ENCODE data around the gene TBCC.
"Not testable (repeated sequence)": the region's sequence is repeated elsewhere in the genome, so short reads cannot be mapped to it uniquely, and the experiment has no call there.

The TBCC gene

DNA sequence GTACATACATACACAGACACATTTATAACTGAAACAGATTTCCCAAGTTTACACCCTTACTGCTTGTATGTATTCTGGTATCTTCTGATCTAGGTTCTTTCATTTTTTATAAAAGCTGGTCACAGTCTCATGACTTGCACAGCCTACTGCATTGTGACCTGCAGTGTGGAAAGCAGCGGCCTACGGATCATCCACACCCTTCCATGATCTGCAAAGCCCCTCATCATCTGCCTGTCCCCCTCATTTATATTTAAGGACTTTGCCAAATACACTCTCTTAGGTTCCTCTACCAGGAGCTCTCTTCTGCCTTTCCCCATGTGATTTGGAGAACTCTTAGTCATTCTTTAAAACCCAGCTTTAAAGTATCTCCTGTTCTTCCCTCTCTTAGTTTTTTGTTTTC is 23.9 kb upstream of the TBCC start:
- DNase-seq = no peak

DNA sequence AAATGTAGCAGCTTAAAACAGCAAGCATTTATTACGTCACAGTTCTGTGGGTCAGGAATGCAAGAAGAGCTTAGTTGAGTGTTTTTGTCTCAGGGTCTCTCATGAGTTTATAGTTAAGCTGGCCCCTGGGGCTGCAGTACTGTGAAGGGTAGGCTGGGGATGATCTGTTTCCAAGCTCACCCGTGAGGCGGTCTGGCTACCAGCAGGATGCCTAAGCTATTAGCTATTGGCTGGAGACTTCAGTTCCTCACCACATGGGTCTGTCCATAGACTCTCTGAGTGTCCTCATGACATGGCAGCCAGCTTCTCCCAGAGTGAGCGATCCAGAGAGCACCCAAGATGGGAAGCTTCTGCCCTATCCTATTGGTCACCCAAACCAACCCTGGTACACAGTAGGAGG is 23.1 kb upstream of the TBCC start:
- DNase-seq = no peak

DNA sequence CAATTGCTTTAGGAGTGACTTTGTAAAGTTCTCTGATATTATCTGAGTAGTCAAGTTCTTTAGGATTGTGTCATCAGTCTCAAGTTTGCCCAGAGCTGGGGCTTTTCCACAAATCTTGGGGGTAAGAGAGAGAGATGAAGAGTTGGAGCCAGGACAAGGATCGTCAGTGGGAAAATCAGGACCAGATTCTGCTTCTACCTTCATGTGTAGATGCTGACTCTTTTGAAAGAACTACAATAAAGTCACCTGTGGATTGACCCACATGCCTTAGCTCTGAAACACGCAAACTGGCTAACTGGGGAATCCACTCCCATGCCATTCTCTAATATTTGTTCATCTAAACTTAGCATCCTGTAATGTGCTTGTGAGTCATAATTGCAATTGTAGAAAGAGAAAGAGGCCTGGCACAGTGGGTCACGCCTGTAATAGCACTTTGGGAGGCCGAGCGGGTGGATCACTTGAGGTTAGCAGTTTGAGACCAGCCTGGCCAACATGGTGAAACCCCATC is 20.3 kb upstream of the TBCC start:
- DNase-seq = no peak

DNA sequence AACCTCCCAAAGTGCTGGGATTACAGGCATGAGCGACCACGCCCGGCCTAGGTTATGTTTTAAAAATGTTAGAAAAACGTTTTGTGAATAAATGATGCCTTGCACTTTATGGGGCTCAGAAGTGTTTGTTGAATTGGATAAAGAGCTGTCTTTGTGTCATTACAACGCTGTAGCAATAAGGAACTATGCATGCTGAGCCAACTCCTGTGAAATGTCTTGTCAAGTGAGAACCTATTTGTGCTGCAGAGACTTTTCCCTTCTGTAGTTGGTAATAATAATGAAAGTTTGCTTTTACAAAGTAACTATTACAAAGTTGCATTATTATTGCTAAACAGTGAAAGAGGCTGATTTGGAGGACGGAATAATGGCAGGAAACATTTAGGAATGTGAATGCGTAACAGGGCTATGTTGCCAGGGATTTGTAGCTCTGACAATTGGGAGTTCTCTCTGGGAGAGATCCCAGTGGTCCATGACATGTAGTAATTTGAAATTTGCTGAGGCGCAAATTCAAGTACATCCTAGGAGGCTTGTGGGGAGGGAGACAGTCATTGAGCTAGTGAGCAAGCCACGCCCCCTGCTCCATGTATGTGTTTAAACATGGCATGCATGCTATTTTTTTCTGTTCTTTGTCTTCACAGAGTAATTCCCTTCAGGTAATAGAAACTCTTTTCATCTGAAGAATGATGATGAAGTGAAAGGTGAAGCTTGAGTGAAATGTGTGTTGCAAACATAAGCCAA is 19.2 kb upstream of the TBCC start:
- DNase-seq = no peak

DNA sequence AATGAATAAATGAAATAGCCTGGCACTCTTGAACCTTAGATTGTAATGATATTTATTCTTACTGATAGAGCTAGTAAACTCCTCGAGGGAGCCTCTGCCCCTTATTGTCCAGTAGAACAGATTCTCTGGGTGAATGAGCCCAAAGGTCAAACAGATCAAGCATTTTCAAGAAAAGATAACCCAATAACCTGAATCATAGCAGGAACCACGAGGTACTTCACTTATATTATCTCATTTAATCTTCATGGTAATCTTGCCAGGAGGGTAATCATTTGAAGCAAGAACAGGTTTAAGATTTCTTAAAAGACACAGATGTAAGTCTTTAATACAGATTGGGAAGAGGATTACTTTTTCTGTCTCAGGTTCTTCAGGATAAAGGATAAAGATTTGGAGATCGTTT is 17.0 kb upstream of the TBCC start:
- DNase-seq = no peak

DNA sequence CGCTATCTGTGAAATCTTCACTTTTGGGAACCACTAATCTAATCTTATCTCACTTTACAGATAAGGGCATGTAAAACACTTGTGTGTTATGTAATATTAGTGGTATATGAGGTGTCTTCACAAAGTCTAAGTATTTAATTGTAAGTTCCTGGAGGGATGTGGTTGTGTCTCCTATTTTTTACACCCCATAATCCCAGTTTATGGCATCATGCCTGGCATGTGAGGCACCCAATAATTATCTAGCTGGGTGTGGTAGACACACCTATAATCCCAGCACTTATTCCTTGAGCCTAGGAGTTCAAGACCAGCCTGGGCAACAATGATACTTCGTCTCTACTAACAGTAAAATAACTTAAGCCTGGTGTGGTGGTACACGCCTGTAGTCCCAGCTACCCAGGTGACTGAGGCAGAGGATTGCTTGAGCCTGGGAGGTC is 16.5 kb upstream of the TBCC start:
- no peak for DNase-seq

DNA sequence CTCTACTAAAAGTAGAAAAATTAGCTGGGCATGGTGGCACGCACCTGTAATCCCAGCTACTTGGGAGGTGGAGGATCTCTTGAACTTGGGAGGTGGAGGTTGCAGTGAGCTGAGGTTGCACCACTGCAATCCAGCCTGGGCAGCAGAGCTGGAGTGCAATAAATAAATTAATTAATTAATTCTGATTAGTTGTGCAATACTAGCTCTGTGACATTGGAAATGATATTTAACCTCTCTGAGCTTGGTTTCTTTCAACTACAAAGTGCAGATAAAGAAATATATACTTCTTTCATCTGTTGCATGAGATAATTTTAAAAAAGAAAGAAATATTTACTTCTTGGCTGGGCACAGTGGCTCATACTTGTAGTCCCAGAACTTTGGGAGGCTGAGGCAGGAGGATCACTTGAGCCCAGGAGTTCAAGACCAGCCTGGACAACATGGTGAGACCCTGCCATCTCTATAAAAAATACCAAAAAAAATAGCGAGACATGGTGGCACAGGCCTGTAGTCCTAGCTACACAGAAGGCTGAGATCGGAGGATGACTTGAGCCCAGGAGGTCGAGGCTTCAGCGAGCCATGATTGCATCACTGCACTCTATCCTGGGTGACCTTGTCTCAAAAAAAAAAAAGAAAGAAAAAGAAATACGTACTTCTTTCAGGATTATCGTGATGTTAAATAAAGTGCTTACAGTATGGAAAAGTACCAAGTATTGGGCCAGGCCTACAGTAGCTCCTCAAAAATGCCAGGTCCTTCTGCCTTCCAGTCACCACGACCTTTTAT is 15.6 kb upstream of the TBCC start:
- DNase-seq = no peak

DNA sequence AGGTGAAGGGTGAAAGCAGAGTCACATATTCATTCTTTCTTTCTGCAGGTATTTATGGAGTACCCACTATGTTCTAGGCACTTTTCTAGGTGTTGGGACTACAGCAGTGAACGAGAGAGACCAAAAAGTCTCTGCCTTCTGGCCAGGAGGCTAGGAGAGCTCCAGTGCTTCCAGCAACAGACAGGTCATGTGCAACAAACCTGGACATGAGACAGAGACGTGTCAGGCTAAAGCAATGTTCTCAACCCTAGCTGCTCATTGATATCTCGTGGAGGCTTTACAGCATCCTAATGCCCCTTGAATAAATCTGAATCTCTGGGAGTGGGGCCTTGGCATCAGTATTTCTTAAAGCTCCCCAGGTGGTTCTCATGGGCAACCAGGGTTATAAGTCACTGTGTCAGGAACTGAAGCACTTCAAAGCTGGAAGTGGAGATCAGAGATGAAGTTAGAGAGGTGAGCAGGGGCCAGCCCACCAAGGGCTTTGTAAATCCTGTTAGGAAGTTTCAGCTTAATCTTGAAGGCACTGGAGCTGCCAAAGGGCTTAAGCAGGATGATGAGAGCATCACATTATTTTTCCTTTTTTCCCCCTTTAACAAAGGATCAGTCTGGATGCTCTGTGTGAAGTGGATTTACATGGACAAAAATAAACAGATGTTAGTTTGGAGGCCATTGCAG is 13.0 kb upstream of the TBCC start:
- no peak for DNase-seq

DNA sequence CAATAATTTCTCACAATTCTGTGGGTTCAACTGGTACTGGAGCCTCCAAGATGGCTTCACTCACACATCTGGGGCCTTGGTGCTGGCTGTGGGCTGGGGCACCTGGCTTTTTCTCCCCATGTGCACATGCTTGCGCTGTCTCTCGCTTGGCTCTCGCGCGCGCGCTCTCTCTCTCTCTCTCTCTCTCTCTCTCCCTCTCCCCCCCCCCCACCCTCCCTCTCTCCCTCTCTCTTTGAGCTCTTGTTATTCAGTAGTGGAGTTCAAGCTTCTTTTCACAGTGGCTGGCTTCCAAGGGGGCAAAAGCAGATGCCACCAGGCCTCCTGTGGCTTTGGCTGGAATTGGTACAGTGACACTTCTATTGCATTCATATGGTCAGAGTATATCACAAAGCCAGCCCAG is 10.8 kb upstream of the TBCC start:
- no peak for DNase-seq

DNA sequence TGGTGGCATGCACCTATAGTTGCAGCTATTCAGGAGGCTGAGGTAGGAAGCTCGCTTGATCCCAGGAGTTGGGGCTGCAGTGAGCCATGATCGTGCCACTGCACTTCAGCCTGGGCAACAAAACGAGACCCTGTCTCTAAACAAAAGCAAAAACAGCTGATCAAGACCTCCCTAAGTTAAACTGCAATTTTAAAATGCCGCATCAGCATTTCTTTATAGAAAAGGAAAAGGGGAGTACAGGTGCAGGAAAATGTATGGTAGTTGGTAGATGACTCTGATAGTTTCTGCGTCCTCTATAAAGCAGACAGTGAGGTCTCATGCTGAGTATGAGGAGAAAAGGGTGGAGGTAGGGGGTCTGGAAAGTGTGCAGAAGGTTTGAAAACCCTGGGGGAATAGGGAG is 8.9 kb upstream of the TBCC start:
- no peak for DNase-seq

DNA sequence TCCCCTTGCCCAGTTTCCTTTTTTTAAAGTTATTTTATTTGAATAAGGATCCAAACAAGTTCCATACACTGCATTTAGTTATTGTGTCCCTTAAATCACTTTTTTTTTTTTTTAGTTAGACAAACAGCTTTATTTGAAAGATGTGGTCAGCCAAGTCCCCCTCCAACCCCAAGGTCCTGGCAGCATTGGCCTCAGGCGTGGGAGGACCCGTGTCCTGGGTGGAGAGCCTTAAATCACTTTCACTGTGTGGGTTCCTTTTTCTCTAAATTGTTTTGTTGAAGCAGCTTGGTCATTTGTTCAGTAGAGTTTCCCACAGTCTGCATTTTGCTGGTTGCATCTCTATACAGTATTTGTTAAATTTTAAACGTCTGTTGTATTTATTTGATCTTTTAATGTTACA is 5.2 kb upstream of the TBCC start:
- DNase-seq = no peak

DNA sequence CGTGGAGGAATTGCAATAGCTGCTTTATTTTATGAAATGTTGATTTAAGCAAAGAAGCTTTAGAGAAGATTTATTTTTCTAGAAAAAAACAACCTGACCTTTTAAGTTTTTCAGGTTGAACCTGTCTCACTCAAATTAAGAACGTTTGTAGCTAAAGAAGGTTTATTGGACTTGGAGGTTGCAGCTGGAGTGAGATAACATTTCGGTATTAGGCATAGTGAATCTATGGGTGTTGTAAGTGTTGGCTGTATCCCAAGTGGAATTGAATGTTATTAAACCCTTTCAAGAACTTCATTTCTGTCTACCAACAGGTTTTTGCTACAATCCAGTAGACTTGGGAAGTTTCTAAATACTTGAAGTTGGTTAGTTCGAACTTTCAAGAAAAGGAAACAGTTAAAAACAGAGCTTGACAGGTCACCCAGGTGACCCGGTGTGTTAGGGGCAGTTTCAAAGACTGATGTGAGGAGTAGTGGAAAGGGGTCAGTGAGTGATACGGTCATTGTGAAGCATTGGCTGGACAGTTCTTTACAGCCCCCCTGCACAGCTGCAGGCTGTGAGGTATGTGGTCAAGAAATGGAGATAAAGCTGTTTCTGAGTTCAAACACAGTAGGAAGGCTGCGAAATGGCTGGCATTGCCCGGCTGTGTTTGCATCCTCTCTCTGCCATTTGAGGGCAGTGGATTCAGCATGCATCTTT is 2.4 kb upstream of the TBCC start:
- no peak for DNase-seq

DNA sequence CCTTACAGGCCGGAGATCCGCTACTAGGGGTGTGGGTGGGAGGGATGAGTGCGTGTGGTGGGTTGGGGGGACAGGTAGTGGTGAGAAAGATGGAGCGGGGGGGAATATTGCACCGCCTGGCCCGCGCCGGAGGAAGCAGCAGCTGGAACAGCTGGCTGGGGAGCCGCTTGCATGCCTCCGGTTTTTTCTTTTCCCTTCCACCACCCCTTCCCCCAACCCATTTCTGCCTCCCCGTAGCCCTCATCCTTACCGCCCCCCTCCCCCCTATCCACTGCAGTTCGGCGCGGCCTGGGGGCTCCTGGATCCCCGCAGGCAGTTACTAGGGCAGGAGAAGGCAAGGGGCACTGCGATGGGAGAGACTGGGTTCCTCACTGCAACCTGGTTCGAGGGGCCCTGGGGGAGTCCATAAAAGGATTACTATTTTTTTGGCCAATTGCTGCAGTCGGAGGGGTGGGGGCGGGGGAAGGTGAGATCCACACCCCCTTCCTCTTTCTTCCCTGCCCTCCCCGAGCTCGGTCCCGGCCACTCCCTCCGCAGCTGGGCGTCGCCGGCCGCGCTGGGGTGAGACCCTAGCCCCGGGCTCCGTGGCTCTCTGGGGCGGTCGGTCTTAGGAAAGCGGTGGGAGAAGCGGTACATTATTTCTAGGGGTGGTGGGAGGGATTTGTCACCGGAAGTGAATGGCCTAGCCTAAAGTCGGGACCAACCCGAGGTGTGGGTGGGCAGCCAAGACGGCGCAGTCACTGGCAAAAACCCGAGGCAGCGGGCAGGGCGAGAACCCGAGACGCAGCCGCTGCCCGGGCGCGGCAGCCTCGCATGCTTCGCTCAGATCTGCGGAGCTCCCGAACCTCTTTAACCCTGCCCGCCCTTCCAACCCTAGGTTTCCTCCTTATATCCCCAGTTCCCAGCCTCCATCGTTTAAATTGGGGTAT is 824 bp upstream of the TBCC start:
- peak; percentile 89 for DNase-seq

DNA sequence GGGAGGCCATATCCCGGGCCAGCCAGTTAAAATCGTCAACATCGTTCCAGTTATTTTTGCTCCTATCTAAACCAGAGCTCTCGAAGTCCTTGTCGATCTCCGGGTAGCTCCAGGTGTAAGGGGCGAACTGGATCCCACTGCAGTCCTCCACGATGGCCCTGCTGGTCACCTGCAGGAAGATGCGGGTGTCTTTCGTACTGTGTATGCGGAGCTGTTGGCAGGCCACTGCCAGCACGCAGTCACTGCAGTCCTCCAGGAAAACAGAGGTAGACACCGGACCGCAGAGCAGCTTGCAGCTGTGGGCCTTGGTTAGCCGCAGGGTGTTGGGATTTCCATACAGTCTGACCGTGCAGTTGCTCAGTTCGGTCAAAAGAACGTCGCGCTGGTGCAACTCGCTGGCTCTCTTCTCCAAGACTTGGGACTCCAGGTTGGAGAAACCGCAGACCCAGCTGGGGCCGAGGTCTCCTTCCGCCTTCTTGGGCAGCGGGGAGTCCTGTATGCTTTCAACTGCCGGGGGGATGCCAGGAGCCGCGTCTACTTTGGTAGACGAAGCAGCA is 742 bp downstream of the TBCC start:
- peak; percentile 67 for DNase-seq

DNA sequence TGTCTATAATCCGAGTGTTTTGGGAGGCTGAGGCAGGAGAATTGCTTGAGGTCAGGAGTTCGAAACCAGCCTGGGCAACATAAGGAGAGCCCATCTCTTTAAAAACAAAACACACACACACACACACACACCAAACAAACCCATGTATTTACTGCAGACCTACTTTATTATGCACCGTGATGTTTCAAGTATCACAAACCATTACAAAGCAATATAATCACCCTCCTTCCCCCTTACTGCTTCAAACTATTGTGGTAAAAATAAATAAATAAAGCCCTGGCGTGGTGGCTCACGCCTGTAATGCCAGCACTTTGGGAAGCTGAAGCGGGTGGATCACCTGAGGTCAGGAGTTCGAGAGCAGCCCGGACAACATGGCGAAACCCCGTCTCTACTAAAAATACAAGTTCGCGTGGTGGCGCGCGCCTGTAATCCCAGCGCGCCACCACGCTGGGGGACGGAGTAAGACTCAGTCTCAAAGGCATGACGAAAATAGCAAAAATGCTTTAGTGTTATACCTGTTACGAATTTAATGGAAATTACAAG is 1.5 kb downstream of the TBCC start:
- DNase-seq = no peak

DNA sequence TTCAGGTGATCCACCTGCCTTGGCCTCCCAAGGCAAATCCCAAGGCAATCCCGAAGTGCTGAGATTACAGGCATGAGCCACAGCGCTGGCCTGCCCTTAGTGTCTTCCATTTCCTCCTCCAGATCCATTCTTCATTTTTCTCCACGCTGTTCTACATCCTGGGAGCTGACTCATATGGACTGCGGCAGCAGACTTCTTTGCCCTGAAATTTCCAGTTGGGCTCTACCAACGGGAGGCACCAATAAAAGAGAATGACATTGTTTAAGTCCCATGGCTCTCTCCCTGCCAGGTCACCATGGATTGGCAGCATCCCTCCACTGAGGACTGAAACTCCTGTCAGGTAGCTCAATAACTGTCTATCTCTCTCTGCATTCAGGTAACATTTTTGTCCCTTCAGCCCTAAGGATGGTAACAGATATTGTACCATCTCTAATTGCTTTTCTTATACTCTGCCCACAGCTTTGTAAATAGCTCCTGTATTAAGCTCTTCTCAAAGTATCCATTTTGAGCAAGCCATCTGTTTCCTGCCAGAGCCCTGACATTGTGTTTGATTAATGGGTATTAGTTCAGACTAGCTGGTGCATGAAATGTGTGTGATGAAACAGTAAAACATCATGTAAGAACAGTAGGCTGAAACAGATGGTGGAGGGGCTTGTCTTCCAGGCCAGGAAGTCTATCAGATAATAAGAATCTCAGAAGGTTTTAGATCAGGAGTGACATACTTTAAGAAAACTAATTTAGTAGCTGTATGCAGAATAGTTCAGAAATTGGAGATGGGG is 3.6 kb downstream of the TBCC start:
- DNase-seq = no peak

DNA sequence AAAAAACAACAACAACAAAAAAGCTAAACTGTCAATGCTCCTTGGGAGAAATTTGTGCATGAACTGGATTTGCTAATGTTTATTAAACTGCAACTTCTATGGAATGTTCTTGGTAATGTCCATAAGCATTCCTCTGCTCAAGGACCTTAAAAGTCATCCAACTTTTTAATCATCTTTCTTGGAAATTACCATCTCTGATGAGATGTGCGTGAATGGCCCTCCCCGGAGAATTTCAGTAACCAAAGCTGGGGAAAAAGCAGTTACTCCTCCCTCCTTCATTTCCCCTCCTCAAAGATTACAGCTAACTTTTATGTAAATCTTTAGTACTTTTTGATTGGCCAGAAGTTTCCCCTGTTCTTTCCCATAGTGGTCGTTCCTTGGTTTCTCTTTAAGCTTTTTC is 5.2 kb downstream of the TBCC start:
- no peak for DNase-seq

DNA sequence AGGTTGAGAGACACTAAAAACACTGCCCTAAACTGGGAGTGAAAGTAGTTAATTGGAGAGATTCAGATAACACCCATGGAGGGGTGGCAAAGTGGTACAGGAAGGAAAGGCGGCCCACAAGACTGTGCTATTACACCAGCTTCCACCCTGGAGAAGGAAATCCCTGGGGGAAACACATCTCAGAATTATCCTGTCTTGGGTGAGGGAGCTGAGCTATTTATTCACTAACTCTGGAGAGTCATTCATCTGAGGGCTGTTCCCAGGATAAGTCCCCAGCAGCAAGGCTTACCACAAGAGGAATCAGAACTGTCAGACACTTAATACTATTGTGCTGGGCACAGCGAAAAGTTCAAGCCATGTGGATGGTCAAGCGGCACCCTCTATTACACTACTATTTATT is 9.9 kb downstream of the TBCC start:
- no peak for DNase-seq

DNA sequence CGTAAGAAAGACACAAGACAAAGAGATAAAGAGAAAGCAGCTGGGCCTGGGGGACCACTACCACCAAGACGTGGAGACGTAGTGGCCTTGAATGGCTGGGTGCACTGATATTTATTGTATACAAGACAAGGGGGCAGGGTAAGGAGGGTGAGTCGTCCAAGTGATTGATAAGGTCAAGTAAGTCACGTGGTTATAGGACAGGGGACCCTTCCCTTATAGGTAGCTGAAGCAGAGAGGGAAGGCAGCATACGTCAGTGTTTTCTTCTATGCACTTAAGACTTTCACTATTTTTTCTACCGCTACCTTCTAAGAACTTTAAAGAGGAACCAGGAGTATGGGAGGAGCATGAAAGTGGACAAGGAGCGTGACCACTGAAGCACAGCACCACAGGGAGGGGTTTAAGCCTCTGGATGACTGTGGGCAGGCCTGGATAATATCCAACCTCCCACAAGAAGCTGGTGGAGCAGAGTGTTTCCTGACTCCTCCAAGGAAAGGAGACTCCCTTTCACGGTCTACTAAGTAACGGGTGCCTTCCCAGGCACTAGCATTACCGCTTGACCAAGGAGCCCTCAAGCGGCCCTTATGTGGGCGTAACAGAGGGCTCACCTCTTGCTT is 11.9 kb downstream of the TBCC start:
- DNase-seq = not testable (repeated sequence)

DNA sequence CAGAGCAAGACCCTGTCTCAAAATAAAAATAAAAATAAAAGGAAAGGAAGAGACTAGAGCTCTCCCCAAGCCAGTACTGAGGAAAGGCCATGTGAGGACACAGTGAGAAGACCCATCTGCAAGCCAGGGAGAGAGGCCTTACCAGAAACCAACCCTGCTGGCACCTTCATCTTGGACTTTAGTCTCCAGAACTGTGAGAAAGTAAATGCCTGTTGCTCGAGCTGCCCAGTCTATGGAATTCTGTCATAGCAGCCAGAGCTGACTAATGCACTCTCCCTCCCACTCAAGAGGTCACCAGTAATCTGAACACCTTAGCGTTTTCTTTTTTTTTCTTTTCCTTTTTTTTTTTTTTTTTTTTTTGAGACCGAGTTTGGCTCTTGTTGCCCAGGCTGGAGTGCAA is 16.2 kb downstream of the TBCC start:
- DNase-seq = no peak

Measured in activated CD8-positive, alpha-beta memory T cell treated with anti-CD3 and anti-CD28 coated beads, Interleukin-2, amount 50 U/mL, for 48 hours (primary cell).